Stomach (tissue), 9 donors: ENCODE results near the gene SERPINF2. TPM values are rescaled to one million over a fixed set of nuclear protein-coding genes. Genes with fewer than 3 reads are reported as not detected.
"Not testable (repeated sequence)": the region's sequence is repeated elsewhere in the genome, so short reads cannot be mapped to it uniquely, and the experiment has no call there.

Experiments
- DNase-seq, 2 donors: peaks; one replicate each; pipeline versions ENCODE4 v3.0.0 to v3.0.0-alpha.2; 2013 to 2019
- H3K27ac ChIP-seq, 5 donors: fragments of 200-600 bp in 4 of 5; sonication (generic) in 4 of 5; one replicate each; pipeline ENCODE4 v1.5.1; 2013 to 2019; ENCODE audit warnings: mild to moderate bottlenecking in 1 of 5, moderate library complexity in 1 of 5
- H3K27me3 ChIP-seq, 3 donors: fragments of 200-600 bp; sonication (generic); one replicate each; pipeline ENCODE4 v1.5.1; 2017 to 2019; ENCODE audit warnings: mixed run types in 1 of 3
- H3K36me3 ChIP-seq, 4 donors: fragments of 200-600 bp; sonication (generic); 1 replicate in 3 of 4; 2 replicates in 1 of 4; pipeline ENCODE4 v1.5.1; 2016 to 2019
- H3K4me1 ChIP-seq, 4 donors: fragments of 200-600 bp; sonication (generic); one replicate each; pipeline ENCODE4 v1.5.1; 2016 to 2019
- H3K4me3 ChIP-seq, 4 donors: fragments of 200-600 bp; sonication (generic) in 3 of 4; one replicate each; pipeline ENCODE4 v1.5.1; 2016 to 2019; ENCODE audit warnings: mild to moderate bottlenecking in 1 of 4
- H3K9me3 ChIP-seq, 4 donors: fragments of 200-600 bp; sonication (generic); one replicate each; pipeline ENCODE4 v1.5.1; 2016 to 2019
- CTCF ChIP-seq, 7 experiments: fragments of 450-650 bp in 4 of 7; fragments of 200-600 bp in 3 of 7; sonication (generic) in 3 of 7; IDR thresholded peaks; one replicate each; pipeline ENCODE4 v1.5.1; 2016 to 2019; ENCODE audit warnings: antibody characterized with exemption in 7 of 7, control low read depth in 2 of 7, mild to moderate bottlenecking in 1 of 7
- EP300 ChIP-seq: sonication (generic); formaldehyde crosslinking; IDR thresholded peaks from one replicate; pipeline ENCODE4 v1.6.1; 2017; ENCODE audit warnings: antibody characterized with exemption
- POLR2A ChIP-seq, 4 donors: fragments of 450-650 bp; IDR thresholded peaks; one replicate each; pipeline ENCODE4 v1.6.1; 2016; ENCODE audit warnings: antibody characterized with exemption in 4 of 4, control low read depth in 2 of 4, mild to moderate bottlenecking in 1 of 4, moderate library complexity in 1 of 4
- POLR2AphosphoS5 ChIP-seq, 3 donors: sonication (generic); formaldehyde crosslinking; IDR thresholded peaks; one replicate each; pipeline ENCODE4 v1.6.1; 2016; ENCODE audit warnings: antibody characterized with exemption in 3 of 3
- WGBS, 5 donors: extraction: QIAGEN DNeasy Blood & Tissue Kit in 3 of 5; methylation state at CpG; one replicate each; pipeline versions ENCODE4 v1.1.5 to v1.1.7; 2013 to 2018; 5-methylcytosine and 5-hydroxymethylcytosine counted together
- intact Hi-C: fragments of 100-400 bp; cut with DNase I; formaldehyde crosslinking; loops from one replicate; pipeline ENCODE4 v1.15.1; 2023; ENCODE audit warnings: low total_unique reads
- polyA plus RNA-seq, 3 donors: library from polyadenylated mRNA; stranded (reverse); fragments of 200-250 nt; gene quantifications; one replicate each; pipeline ENCODE4 v1.2.3, GENCODE V29; 2013
- total RNA-seq, 5 donors: library from RNA; depleted of rRNA; stranded (reverse); fragments of >200 nt; gene quantifications; one replicate each; pipeline versions ENCODE4 v1.1.0 to v1.2.3, GENCODE V29; 2014 to 2016
- donor health status: healthy with polysubstance abuse.
- donor health status: Bipolar disorder and iron deficiency.
- donor health status: healthy.

SERPINF2 gene
- total and polyA plus RNA-seq, 8 donors = 0.45 to 5.2 (median 1.3) TPM

- no peaks in the 10 kb centered on the region for H3K9me3 ChIP-seq
- H3K36me3 ChIP-seq = no peaks in the 10 kb centered on the region
- intact Hi-C loops = no loop called here
- no peaks in the 10 kb centered on the region for H3K27me3 ChIP-seq
- peaks cover 19 to 34% (median 22%) of the 10 kb centered on the region in 4 donors for H3K4me1 ChIP-seq
- H3K4me3 ChIP-seq = peak overlapping the region; percentile 38 to 48 (median 42)
- DNase-seq = peak in 1 of 2 donors; percentile 54
- peak overlapping the region; percentile 55 to 88 (median 79) for H3K27ac ChIP-seq
- 51 to 74% (median 60%) methylated on average over 16 to 21 of the region's 21 CpGs for WGBS, 5 donors
- TF ChIP-seq EP300 = no peak
- TF ChIP-seq POLR2A (IDR thresholded peaks at IDR 0.05) = no peak
- TF ChIP-seq CTCF (IDR thresholded peaks at IDR 0.05) = no peak
- no peak for TF ChIP-seq POLR2AphosphoS5 (IDR thresholded peaks at IDR 0.05)
Measured at GRCh38 chr17:1762233-1762900, 19.7 kb downstream of the SERPINF2 start.

GRCh38 chr17:1762901-1763898 lies 20.5 kb downstream of the SERPINF2 start:
- peak overlapping the region; percentile 38 to 48 (median 42) for H3K4me3 ChIP-seq
- DNase-seq = peak in 1 of 2 donors; percentile 81
- intact Hi-C loops = no loop called here
- H3K36me3 ChIP-seq = no peaks in the 10 kb centered on the region
- peak overlapping the region; percentile 55 to 88 (median 79) for H3K27ac ChIP-seq
- peaks cover 19 to 34% (median 22%) of the 10 kb centered on the region in 4 donors for H3K4me1 ChIP-seq
- H3K27me3 ChIP-seq = no peaks in the 10 kb centered on the region
- 47 to 72% (median 54%) methylated on average over 15 to 22 of the region's 22 CpGs for WGBS, 5 donors
- H3K9me3 ChIP-seq = no peaks in the 10 kb centered on the region
- TF ChIP-seq CTCF (IDR thresholded peaks at IDR 0.05) (no peak), EP300 (no peak), POLR2A (IDR thresholded peaks at IDR 0.05) (no peak), POLR2AphosphoS5 (IDR thresholded peaks at IDR 0.05) (no peak)

- peak overlapping the region in 2 of 4 donors; percentile 38 to 48 for H3K4me3 ChIP-seq
- intact Hi-C loops = no loop called here
Measured at GRCh38 chr17:1764284-1764683, 21.6 kb downstream of the SERPINF2 start.

GRCh38 chr17:1764705-1765104 lies 22.0 kb downstream of the SERPINF2 start:
- H3K4me3 ChIP-seq, intact Hi-C loops, DNase-seq, H3K27me3 ChIP-seq, H3K9me3 ChIP-seq, H3K36me3 ChIP-seq: not testable (repeated sequence)
- Histone ChIP-seq H3K4me1 (peaks cover 19 to 38% (median 26%) of the 10 kb centered on the region in 4 donors), H3K27ac (peak overlapping the region in 4 of 5 donors; percentile 75 to 88 (median 80))
- WGBS, 5 donors = 77 to 89% (median 86%) methylated on average over 7 of the region's 7 CpGs

More at GRCh38 chr17:1764284-1764683, 21.6 kb downstream of the SERPINF2 start:
- DNase-seq = peak; percentile 66 to 90
- peaks cover 19 to 34% (median 23%) of the 10 kb centered on the region in 4 donors for H3K4me1 ChIP-seq
- H3K27me3 ChIP-seq = no peaks in the 10 kb centered on the region
- H3K9me3 ChIP-seq = no peaks in the 10 kb centered on the region
- 2 to 10% (median 4%) methylated on average over 11 of the region's 11 CpGs for WGBS, 5 donors
- H3K27ac ChIP-seq = peak overlapping the region; percentile 39 to 88 (median 79)
- TF ChIP-seq POLR2A (IDR thresholded peaks at IDR 0.05) (no peak), POLR2AphosphoS5 (IDR thresholded peaks at IDR 0.05) (peak; percentile 2 to 77 (median 38))
- H3K36me3 ChIP-seq = no peaks in the 10 kb centered on the region

- Histone ChIP-seq H3K4me1 (peaks cover 19 to 47% (median 32%) of the 10 kb centered on the region in 4 donors), H3K36me3 (peaks cover 0 to 4% (median 0%) of the 10 kb centered on the region in 4 donors), H3K4me3 (no peak overlapping the region), H3K9me3 (no peaks in the 10 kb centered on the region), H3K27me3 (no peaks in the 10 kb centered on the region), H3K27ac (peak overlapping the region in 2 of 5 donors; percentile 82 to 88)
- TF ChIP-seq EP300 (no peak), POLR2AphosphoS5 (IDR thresholded peaks at IDR 0.05) (no peak), POLR2A (IDR thresholded peaks at IDR 0.05) (no peak), CTCF (IDR thresholded peaks at IDR 0.05) (no peak)
- intact Hi-C loops = no loop called here
- 87 to 97% (median 93%) methylated on average over 3 of the region's 3 CpGs for WGBS, 5 donors
- DNase-seq = no peak
Measured at GRCh38 chr17:1765576-1765975, 22.9 kb downstream of the SERPINF2 start.
